HepG2 (cell line): ENCODE data around the gene RAP1GAP2. TPM values are rescaled to one million over a fixed set of nuclear protein-coding genes. Genes with fewer than 3 reads are reported as not detected.
A peak's percentile ranks its signal among the peaks of the same experiment; 100 is the strongest.

Source experiments
- CBFB ChIP-seq: sonication (generic); formaldehyde crosslinking; IDR thresholded peaks from 2 replicates; pipeline ENCODE4 v1.4.0; 2020; ENCODE audit warnings: missing genetic modification reagents
- GABPB1 ChIP-seq: IDR thresholded peaks from 2 replicates; pipeline ENCODE4 v1.6.1; 2016; ENCODE audit warnings: mild to moderate bottlenecking, missing genetic modification reagents, moderate library complexity, missing compliant biosample characterization
- IRX3 ChIP-seq: sonication (generic); formaldehyde crosslinking; IDR thresholded peaks from 2 replicates; pipeline ENCODE4 v1.8.1; 2023; ENCODE audit warnings: mild to moderate bottlenecking, low read depth, missing genetic modification reagents, borderline replicate concordance
- KLF9 ChIP-seq: IDR thresholded peaks from 2 replicates; pipeline ENCODE4 v1.6.1; 2016; ENCODE audit warnings: low read depth
- PTBP1 ChIP-seq: fragments of 200-400 bp; formaldehyde crosslinking; IDR thresholded peaks from 2 replicates; pipeline ENCODE4 v1.6.1; 2018; ENCODE audit warnings: low read length, low read depth; ENCODE audit not compliant: poor library complexity, severe bottlenecking
- TAF15 ChIP-seq: fragments of 200-400 bp; formaldehyde crosslinking; IDR thresholded peaks from one replicate; pipeline ENCODE4 v1.6.1; 2018; ENCODE audit warnings: mild to moderate bottlenecking, low read depth, low read length; ENCODE audit not compliant: poor library complexity, severe bottlenecking
- TBX2 ChIP-seq: sonication (generic); formaldehyde crosslinking; IDR thresholded peaks from 2 replicates; pipeline ENCODE4 v1.5.0; 2020; ENCODE audit warnings: missing genetic modification reagents, mild to moderate bottlenecking, borderline replicate concordance
- TGIF2 ChIP-seq: IDR thresholded peaks from 2 replicates; pipeline ENCODE4 v1.6.1; 2016; ENCODE audit warnings: control low read depth, missing compliant biosample characterization
- YEATS4 ChIP-seq: sonication (generic); formaldehyde crosslinking; IDR thresholded peaks from 2 replicates; pipeline ENCODE4 v1.4.0; 2020; ENCODE audit warnings: missing genetic modification reagents, borderline replicate concordance
- ZBTB8A ChIP-seq: sonication (generic); formaldehyde crosslinking; IDR thresholded peaks from 2 replicates; pipeline ENCODE4 v1.4.0; 2020; ENCODE audit warnings: mild to moderate bottlenecking, low read depth, missing genetic modification reagents, borderline replicate concordance
- ZKSCAN5 ChIP-seq: sonication (generic); formaldehyde crosslinking; IDR thresholded peaks from 2 replicates; pipeline ENCODE4 v1.5.1; 2020; ENCODE audit warnings: mild to moderate bottlenecking, missing genetic modification reagents
- ZNF180 ChIP-seq: sonication (generic); formaldehyde crosslinking; IDR thresholded peaks from 2 replicates; pipeline ENCODE4 v1.4.0; 2020; ENCODE audit warnings: low read depth, missing genetic modification reagents, borderline replicate concordance
- ZNF253 ChIP-seq: sonication (generic); formaldehyde crosslinking; IDR thresholded peaks from 2 replicates; pipeline ENCODE4 v1.8.0; 2022; ENCODE audit warnings: mild to moderate bottlenecking, missing genetic modification reagents, borderline replicate concordance
- ZNF326 ChIP-seq: sonication (generic); formaldehyde crosslinking; IDR thresholded peaks from 2 replicates; pipeline ENCODE4 v1.4.0; 2020; ENCODE audit warnings: missing genetic modification reagents, borderline replicate concordance
- ZNF382 ChIP-seq: sonication (generic); formaldehyde crosslinking; IDR thresholded peaks from 2 replicates; pipeline ENCODE4 v1.5.0; 2020; ENCODE audit warnings: missing genetic modification reagents, mild to moderate bottlenecking, borderline replicate concordance
- ZNF550 ChIP-seq: sonication (generic); formaldehyde crosslinking; IDR thresholded peaks from 2 replicates; pipeline ENCODE4 v1.4.0; 2020; ENCODE audit warnings: mild to moderate bottlenecking, missing genetic modification reagents, borderline replicate concordance
- ZNF792 ChIP-seq: IDR thresholded peaks from 2 replicates; pipeline ENCODE4 v1.6.1; 2016
- polyA plus RNA-seq, 8 experiments: library from polyadenylated mRNA; depleted of rRNA in 3 of 8; stranded (reverse) in 7 of 8; unstranded in 1 of 8; fragments of >200 nt; fragmentation: Illumina TruSeq in 4 of 8; extraction: Trizol in 4 of 8; gene quantifications; 2 replicates each; pipeline versions ENCODE4 v1.2.1 to v1.2.3, GENCODE V29; 2011 to 2016; ENCODE audit warnings: low read depth in 4 of 8, missing spikeins in 1 of 8, mixed read lengths in 1 of 8; ENCODE audit not compliant: insufficient read depth in 1 of 8
- total RNA-seq, 5 experiments: library from RNA; depleted of rRNA; stranded (reverse); fragments of >200 nt; fragmentation: Illumina TruSeq; extraction: Trizol; gene quantifications; 2 replicates each; pipeline ENCODE4 v1.2.3, GENCODE V29; 2016; ENCODE audit warnings: low read depth in 1 of 5
- TF ChIP-seq, protein P1 (sequence below): sonication (generic); formaldehyde crosslinking; IDR thresholded peaks from 2 replicates; pipeline ENCODE4 v1.4.0; 2020; ENCODE audit warnings: mild to moderate bottlenecking, missing genetic modification reagents
- TF ChIP-seq, protein P2 (sequence below): sonication (generic); formaldehyde crosslinking; IDR thresholded peaks from 2 replicates; pipeline ENCODE4 v1.9.0; 2021; ENCODE audit warnings: missing genetic modification reagents, mild to moderate bottlenecking, borderline replicate concordance
- TF ChIP-seq, protein P3 (sequence below): IDR thresholded peaks from 2 replicates; pipeline ENCODE4 v1.6.1; 2012; ENCODE audit warnings: low read length, improper control_type of control experiment
- TF ChIP-seq, protein P4 (sequence below): sonication (generic); formaldehyde crosslinking; IDR thresholded peaks from 2 replicates; pipeline ENCODE4 v1.5.1; 2020; ENCODE audit warnings: missing genetic modification reagents, mild to moderate bottlenecking, borderline replicate concordance

The RAP1GAP2 gene
- total and polyA plus RNA-seq, 2 of the 13 experiments (the other 11 are each of a cell fraction or from before 2014, with no cell fraction given), result 10.9 to 12.0 TPM

DNA sequence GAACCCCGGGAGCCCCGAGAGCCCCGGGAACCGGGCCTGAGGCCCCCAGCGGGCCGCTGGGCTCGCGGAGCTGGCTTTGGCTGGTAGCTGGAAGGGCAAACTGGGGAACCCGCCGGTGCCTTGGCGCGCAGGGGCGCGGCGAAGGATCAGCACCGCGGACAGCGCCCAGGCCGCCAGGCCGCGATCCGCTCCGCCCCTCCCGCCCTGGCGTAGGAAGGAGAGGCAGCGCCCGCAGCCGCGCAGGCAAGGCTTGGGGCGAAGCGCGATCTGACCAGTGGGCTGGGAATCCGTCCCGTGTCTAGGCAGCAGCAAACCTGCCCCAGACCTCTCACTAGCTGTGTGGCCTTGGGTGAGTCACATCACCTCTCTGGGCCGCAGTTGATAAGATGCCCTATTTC, 46.5 kb upstream of the RAP1GAP2 start (continued):
- TF ChIP-seq YEATS4 (CRISPR knock-in tag) (peak; percentile 83; the same call in 1 of the 2 replicates), PTBP1 (no peak), ZKSCAN5 (CRISPR knock-in tag) (no peak), ZNF792 (CRISPR knock-in tag) (peak; percentile 98), ZBTB8A (peak; percentile 53; the same call in 1 of the 2 replicates), IRX3 (peak; percentile 95; the same call in 1 of the 2 replicates), ZNF180 (CRISPR knock-in tag) (no peak), TGIF2 (CRISPR knock-in tag) (peak; percentile 97), CBFB (peak; percentile 84; the same call in 1 of the 2 replicates), TBX2 (CRISPR knock-in tag) (peak; percentile 85; the same call in 1 of the 2 replicates), KLF9 (CRISPR knock-in tag) (peak; percentile 75; the same call in 1 of the 2 replicates), ZNF253 (peak; percentile 89), GABPB1 (CRISPR knock-in tag) (peak; percentile 83), ZNF382 (no peak), ZNF326 (no peak), ZNF550 (CRISPR knock-in tag) (no peak), TAF15 (no peak)
- TF ChIP-seq, protein P1, sequence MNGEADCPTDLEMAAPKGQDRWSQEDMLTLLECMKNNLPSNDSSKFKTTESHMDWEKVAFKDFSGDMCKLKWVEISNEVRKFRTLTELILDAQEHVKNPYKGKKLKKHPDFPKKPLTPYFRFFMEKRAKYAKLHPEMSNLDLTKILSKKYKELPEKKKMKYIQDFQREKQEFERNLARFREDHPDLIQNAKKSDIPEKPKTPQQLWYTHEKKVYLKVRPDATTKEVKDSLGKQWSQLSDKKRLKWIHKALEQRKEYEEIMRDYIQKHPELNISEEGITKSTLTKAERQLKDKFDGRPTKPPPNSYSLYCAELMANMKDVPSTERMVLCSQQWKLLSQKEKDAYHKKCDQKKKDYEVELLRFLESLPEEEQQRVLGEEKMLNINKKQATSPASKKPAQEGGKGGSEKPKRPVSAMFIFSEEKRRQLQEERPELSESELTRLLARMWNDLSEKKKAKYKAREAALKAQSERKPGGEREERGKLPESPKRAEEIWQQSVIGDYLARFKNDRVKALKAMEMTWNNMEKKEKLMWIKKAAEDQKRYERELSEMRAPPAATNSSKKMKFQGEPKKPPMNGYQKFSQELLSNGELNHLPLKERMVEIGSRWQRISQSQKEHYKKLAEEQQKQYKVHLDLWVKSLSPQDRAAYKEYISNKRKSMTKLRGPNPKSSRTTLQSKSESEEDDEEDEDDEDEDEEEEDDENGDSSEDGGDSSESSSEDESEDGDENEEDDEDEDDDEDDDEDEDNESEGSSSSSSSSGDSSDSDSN (CRISPR knock-in tag), result peak; percentile 81
- TF ChIP-seq, protein P2, sequence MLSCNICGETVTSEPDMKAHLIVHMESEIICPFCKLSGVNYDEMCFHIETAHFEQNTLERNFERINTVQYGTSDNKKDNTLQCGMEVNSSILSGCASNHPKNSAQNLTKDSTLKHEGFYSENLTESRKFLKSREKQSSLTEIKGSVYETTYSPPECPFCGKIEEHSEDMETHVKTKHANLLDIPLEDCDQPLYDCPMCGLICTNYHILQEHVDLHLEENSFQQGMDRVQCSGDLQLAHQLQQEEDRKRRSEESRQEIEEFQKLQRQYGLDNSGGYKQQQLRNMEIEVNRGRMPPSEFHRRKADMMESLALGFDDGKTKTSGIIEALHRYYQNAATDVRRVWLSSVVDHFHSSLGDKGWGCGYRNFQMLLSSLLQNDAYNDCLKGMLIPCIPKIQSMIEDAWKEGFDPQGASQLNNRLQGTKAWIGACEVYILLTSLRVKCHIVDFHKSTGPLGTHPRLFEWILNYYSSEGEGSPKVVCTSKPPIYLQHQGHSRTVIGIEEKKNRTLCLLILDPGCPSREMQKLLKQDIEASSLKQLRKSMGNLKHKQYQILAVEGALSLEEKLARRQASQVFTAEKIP (CRISPR knock-in tag), result no peak
- TF ChIP-seq, protein P3, sequence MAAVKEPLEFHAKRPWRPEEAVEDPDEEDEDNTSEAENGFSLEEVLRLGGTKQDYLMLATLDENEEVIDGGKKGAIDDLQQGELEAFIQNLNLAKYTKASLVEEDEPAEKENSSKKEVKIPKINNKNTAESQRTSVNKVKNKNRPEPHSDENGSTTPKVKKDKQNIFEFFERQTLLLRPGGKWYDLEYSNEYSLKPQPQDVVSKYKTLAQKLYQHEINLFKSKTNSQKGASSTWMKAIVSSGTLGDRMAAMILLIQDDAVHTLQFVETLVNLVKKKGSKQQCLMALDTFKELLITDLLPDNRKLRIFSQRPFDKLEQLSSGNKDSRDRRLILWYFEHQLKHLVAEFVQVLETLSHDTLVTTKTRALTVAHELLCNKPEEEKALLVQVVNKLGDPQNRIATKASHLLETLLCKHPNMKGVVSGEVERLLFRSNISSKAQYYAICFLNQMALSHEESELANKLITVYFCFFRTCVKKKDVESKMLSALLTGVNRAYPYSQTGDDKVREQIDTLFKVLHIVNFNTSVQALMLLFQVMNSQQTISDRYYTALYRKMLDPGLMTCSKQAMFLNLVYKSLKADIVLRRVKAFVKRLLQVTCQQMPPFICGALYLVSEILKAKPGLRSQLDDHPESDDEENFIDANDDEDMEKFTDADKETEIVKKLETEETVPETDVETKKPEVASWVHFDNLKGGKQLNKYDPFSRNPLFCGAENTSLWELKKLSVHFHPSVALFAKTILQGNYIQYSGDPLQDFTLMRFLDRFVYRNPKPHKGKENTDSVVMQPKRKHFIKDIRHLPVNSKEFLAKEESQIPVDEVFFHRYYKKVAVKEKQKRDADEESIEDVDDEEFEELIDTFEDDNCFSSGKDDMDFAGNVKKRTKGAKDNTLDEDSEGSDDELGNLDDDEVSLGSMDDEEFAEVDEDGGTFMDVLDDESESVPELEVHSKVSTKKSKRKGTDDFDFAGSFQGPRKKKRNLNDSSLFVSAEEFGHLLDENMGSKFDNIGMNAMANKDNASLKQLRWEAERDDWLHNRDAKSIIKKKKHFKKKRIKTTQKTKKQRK, result no peak
- TF ChIP-seq, protein P4, sequence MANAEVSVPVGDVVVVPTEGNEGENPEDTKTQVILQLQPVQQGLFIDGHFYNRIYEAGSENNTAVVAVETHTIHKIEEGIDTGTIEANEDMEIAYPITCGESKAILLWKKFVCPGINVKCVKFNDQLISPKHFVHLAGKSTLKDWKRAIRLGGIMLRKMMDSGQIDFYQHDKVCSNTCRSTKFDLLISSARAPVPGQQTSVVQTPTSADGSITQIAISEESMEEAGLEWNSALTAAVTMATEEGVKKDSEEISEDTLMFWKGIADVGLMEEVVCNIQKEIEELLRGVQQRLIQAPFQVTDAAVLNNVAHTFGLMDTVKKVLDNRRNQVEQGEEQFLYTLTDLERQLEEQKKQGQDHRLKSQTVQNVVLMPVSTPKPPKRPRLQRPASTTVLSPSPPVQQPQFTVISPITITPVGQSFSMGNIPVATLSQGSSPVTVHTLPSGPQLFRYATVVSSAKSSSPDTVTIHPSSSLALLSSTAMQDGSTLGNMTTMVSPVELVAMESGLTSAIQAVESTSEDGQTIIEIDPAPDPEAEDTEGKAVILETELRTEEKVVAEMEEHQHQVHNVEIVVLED (CRISPR knock-in tag), result peak; percentile 63; the same call in 1 of the 2 replicates
